Stimulated activated naive CD8-positive, alpha-beta T cell treated with anti-CD3 and anti-CD28 coated beads, Interleukin-15, Interleukin-2, amounts not matched to agents 100 ng/mL and 50 ng/mL, for 24 hours (primary cell): ENCODE results near the gene SGK2.

ENCODE experiments used
- H3K27ac Mint-ChIP-seq: one replicate; pipeline ENCODE4 v1.8.0; 2021; ENCODE audit warnings: mild to moderate bottlenecking, mixed read lengths
- H3K27me3 Mint-ChIP-seq: one replicate; pipeline ENCODE4 v1.8.0; 2021; ENCODE audit warnings: mixed read lengths
- H3K36me3 Mint-ChIP-seq: one replicate; pipeline ENCODE4 v1.8.0; 2021; ENCODE audit warnings: low read depth, mixed read lengths
- H3K4me1 Mint-ChIP-seq: one replicate; pipeline ENCODE4 v1.8.0; 2021; ENCODE audit warnings: low read depth, mixed read lengths
- H3K4me3 Mint-ChIP-seq: one replicate; pipeline ENCODE4 v1.8.0; 2021; ENCODE audit warnings: mild to moderate bottlenecking, mixed read lengths
- H3K9me3 Mint-ChIP-seq: one replicate; pipeline ENCODE4 v1.8.0; 2021; ENCODE audit warnings: mixed read lengths

SGK2 gene

DNA sequence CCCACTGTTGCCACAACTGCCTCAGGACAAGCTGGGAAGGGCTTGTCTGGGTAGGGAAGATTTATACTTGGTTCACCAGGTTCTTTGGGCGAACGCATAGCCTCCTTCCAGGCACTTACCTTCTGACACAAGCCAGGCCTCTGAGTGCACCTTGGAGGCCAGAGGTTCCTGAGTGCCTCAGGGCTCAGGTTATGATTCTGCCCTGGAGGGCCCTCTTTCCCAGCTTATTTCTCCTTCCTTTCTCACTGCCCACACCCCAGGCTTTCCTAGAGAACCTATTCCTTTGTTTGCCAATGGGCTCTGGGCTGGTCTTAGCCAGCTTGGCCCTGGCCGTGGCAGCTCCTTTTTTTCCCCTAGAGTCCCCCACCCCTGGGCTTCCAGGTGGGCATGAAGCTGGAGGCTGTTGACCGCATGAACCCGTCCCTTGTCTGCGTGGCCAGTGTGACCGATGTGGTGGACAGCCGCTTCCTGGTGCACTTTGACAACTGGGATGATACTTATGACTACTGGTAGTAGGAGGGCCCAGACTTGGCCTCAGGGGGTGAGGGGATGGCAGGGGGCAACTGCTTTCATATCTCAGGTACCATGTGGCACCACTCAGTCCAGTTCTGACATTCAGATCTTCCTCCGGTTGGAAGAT, 26.3 kb upstream of the SGK2 start:
- Mint-ChIP-seq H3K4me1 (peaks cover 4% of the 10 kb centered on the region), H3K36me3 (no peaks in the 10 kb centered on the region), H3K9me3 (no peaks in the 10 kb centered on the region), H3K27ac (no peak overlapping the region), H3K4me3 (no peak overlapping the region), H3K27me3 (no peaks in the 10 kb centered on the region)

DNA sequence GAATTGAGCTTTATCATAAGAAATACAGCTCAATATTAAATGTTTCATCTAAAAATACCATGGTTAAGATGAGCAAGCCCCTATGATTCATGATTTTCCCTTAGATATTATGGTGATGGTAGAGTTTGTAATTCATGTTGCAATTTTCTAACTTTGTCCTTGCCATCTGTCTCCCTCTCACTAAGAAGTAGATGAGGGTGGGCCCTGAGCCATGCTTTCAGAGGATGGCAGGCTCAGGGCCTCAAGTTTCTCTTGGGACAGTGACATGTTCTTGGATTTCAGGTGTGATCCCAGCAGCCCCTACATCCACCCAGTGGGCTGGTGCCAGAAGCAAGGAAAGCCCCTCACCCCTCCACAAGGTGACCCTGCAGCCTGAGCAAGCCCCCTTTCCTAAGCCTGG, 25.8 kb upstream of the SGK2 start:
- no peak overlapping the region for H3K4me3 Mint-ChIP-seq
- no peaks in the 10 kb centered on the region for H3K9me3 Mint-ChIP-seq
- H3K4me1 Mint-ChIP-seq: peaks cover 4% of the 10 kb centered on the region
- no peaks in the 10 kb centered on the region for H3K27me3 Mint-ChIP-seq
- H3K36me3 Mint-ChIP-seq: no peaks in the 10 kb centered on the region
- peak overlapping the region; percentile 15 for H3K27ac Mint-ChIP-seq

DNA sequence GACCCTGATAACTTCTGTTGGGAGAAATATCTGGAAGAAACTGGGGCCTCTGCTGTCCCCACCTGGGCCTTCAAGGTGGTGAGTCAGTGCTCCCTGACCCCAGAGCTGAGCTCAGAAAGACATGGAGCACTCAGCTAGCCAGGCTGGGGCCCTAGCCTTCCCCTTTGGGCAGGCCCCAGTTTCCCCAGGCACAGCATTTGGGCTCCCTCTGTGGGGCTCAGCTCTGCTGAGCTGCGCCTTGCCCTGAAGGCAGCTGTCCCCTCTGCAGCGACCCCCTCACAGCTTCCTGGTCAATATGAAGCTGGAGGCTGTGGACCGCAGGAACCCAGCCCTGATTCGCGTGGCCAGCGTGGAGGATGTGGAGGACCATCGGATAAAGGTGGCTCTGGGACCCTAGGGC, 24.8 kb upstream of the SGK2 start:
- H3K4me3 Mint-ChIP-seq: no peak overlapping the region
- H3K9me3 Mint-ChIP-seq: no peaks in the 10 kb centered on the region
- H3K27ac Mint-ChIP-seq: no peak overlapping the region
- peaks cover 4% of the 10 kb centered on the region for H3K4me1 Mint-ChIP-seq
- no peaks in the 10 kb centered on the region for H3K36me3 Mint-ChIP-seq
- H3K27me3 Mint-ChIP-seq: no peaks in the 10 kb centered on the region

DNA sequence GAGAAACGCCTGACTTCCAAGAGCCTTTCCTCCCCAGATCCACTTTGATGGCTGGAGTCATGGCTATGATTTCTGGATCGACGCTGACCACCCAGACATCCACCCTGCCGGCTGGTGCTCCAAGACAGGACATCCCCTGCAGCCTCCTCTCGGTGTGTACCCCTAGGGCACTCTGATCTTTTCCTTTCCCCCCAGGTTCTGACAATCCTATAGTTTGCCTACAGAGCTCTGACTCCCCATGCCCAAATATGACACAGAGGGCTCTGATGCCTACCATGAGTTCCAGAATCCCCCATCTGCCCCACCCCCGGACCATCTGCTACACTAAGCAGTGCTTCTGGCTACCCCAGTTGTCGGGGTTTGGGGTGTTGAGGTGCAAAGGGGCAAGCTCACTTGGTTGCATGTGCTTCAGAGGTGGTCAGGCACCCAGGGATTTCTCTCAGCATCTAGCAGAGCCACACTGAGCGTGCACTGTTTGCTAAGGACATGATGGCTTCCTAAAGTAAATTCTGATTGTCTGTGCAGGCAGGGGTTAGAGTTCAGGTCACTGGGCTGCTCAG, 24.0 kb upstream of the SGK2 start:
- Mint-ChIP-seq H3K4me3 (no peak overlapping the region), H3K36me3 (no peaks in the 10 kb centered on the region), H3K27ac (no peak overlapping the region), H3K9me3 (no peaks in the 10 kb centered on the region), H3K4me1 (peaks cover 4% of the 10 kb centered on the region), H3K27me3 (no peaks in the 10 kb centered on the region)

DNA sequence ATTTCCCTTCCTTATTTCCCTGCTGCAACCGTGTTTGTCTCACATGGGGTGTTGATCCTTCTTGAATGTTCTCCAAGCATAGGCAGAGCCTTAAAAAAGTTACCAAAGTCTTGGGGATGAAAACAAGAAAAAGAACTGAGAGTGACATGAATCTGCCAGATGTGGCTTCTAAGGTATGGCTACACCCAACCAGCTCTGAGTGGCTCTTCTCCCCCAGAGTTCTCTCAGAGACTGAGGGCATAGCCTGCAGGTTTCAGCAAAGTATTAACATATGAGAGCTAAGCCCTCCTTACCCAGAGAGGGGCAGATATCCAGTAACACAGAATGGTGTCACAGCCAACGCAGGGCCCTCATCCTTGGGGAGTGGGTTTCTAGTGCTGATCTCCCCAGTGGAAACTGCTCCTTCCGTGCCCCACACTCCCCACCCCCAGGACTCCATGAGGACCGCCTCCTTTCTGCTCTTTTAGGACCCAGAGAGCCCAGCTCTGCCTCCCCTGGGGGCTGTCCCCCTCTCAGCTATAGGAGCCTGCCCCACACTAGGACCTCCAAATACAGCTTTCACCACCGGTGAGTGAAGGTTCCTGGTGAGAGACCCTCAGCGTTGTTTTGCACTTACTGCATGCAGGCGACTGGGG, 23.3 kb upstream of the SGK2 start:
- H3K36me3 Mint-ChIP-seq: no peaks in the 10 kb centered on the region
- H3K4me1 Mint-ChIP-seq: peaks cover 4% of the 10 kb centered on the region
- H3K27ac Mint-ChIP-seq: no peak overlapping the region
- no peaks in the 10 kb centered on the region for H3K9me3 Mint-ChIP-seq
- no peaks in the 10 kb centered on the region for H3K27me3 Mint-ChIP-seq
- no peak overlapping the region for H3K4me3 Mint-ChIP-seq

DNA sequence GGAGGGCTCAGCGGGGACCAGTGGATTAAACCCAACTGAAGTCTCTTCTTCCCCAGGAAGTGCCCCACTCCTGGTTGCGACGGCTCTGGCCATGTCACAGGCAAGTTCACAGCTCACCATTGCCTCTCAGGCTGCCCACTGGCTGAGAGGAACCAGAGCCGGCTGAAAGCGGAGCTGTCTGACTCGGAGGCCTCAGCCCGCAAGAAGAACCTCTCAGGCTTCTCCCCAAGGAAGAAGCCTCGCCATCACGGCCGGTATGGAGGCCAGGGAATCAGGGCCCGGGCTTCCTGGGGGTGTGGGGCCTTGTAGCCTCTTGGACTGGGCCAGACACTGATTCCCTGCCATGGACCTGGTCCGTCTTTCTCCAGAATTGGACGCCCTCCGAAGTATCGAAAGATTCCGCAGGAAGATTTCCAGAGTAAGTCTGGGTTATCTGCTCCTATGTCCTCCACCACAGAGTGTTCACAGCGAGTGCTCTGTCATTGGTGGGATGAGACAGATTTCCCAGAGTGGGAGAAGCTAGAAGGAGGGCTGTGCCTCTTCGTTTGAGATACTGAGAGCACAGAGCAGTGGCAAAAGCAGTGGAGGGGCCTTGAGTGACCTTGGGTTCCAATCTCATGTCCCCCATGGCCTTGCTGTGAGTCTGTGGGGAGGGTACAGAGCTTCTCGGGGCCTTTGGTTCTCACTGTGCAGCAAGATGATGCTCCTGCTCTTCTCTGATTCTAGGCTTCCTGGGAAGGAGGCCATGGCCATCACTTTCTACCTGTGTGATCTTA, 22.6 kb upstream of the SGK2 start:
- Mint-ChIP-seq H3K9me3 (no peaks in the 10 kb centered on the region), H3K27ac (no peak overlapping the region), H3K36me3 (no peaks in the 10 kb centered on the region), H3K4me3 (no peak overlapping the region), H3K4me1 (peaks cover 4% of the 10 kb centered on the region), H3K27me3 (no peaks in the 10 kb centered on the region)

DNA sequence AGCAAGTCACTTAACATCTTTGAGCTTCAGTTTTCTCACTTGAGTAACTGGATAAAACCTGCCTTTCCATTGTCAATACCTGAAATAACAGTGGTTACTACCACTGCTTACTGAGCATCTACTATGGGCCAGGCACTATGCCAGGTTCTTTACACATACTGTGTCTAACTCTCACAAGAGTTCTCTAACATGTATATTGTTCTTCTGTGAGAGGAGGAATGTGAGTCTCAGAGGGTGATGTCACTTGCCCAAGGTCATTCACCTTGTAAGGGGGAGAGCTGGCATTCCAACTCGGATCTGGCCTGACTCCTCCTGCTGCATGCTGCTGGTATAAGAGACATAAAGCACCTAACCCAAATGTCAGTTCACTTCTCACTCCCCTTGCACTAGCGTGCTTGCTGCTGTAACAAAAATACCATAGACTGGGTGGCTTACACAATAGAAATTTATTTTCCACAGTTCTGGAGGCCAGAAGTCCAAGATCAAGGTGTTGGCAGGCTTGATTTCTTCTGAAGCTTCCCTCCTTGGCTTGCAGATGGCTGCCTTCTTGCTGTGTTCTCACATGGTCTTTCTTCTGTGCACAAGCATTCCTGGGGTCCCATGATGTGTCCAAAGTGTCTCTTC, 21.9 kb upstream of the SGK2 start:
- no peak overlapping the region for H3K27ac Mint-ChIP-seq
- no peaks in the 10 kb centered on the region for H3K9me3 Mint-ChIP-seq
- H3K4me3 Mint-ChIP-seq: no peak overlapping the region
- H3K4me1 Mint-ChIP-seq: peaks cover 4% of the 10 kb centered on the region
- no peaks in the 10 kb centered on the region for H3K36me3 Mint-ChIP-seq
- no peaks in the 10 kb centered on the region for H3K27me3 Mint-ChIP-seq

DNA sequence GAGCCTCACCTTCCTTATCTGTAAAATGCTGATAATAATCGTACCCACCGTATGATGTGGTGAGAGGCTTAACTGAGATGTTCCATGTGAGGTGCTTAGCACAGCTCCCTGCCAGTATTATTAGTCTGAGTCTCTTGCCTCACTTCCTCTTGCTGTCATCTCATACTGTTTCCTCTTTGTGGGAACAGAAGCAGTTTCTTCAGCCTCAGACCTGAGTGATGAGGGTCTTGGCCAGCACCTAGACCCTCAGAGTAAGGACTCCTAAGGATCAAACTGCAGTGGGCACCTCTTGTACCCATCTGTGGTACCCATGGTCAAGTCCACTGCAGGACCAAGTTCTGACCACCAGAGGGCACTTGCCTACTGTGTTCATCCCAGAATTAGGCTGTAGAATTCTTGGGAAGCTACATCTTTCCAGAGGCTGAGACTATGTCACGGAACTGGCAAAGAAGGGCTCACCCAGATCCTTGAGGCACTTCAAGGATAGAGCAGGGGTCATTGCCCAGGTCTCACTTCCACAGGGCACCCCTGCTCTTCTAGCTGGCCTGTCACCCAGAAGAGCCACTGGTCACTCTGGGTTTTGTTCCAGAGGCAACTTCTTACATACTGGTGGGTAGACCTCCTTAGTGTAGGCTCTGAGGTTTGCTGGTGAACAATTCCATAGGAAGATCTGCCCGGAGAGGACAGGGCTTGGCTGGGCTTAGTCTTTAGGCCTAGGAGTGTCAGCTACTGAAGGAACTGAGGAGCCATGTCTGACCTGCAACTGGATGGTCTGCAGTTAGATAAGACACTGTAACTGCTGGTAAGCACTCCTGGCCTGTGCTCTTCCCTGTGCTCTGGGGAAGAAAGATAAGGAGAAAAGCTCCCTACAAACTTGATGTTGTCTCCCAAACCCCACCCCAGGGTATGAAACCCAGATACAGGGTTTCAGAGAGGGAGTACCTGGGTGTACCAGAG, 20.6 kb upstream of the SGK2 start:
- Mint-ChIP-seq H3K27ac (no peak overlapping the region), H3K27me3 (no peaks in the 10 kb centered on the region), H3K4me1 (peaks cover 1% of the 10 kb centered on the region), H3K9me3 (no peaks in the 10 kb centered on the region), H3K36me3 (no peaks in the 10 kb centered on the region), H3K4me3 (no peak overlapping the region)

DNA sequence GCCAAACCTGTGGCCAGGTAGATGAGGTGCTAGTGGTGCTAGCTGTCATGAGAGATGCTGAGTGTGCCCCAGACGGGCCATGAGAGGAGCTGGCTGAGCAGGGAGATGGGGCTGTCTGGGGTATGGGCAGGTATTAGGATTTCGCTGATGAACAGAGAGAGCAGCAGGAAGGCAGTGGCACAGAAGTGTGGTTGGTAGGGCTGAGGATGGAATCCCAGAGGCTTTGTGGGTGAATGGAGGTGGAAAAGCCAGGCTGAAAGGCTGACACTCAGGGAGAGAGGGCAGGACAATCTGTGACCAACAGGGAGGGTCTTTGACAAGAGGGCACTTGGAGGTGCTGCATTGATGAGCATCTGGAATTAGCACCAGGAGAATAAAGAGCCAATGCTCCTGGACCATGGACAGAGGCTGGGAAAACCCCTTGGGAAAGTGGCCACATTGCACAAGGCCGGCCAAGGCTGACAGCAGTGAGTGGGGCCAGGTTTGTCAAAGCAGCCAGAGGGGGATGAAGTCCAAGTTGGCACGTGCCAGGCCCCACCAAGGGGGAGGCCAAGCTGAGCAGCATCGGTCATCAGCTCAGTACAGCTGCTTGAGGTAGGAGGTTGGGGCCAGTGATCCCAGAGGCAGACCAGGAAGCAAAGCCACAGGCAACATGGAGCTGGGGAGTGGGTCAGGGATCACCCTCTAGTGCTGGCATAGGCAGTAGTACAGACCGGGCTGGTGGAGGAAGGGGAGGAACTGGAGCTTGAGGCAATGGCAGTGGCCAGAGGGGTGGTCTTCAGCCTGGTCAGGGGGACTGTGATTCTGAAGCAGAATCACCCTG, 19.7 kb upstream of the SGK2 start:
- Mint-ChIP-seq H3K4me1 (no peaks in the 10 kb centered on the region), H3K9me3 (no peaks in the 10 kb centered on the region), H3K27me3 (no peaks in the 10 kb centered on the region), H3K27ac (no peak overlapping the region), H3K4me3 (no peak overlapping the region), H3K36me3 (no peaks in the 10 kb centered on the region)

DNA sequence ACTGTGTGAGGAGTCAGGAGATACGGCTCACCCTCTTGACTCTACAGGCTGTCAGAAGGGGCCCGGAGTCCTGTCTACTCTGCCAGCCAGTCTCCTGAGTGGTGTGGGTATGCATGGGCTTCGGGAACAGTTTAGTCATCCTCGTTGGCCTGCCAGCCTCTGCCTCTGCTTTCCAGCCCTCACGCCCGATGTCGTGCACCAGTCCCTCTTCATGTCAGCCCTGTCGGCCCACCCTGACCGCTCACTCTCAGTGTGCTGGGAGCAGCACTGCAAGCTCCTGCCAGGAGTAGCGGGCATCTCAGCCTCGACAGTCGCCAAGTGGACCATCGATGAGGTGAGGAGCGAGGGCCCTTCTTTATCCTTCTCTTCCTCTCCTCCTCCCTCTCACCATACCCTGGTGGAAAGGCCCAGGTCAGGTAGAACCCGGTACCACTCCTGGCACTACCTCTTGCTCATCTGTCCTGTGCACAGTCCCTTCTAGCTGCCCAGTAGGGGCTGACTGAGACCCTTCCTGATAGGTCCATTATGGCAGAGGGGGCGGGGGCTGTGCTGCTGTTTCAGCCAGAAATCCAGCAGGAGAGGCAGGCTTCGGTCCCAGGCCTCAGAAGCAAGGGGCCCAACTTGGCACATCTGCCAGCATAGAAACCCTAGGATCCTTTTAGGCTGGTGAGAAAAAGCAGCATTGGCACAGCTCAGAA, 18.7 kb upstream of the SGK2 start:
- Mint-ChIP-seq H3K4me1 (no peaks in the 10 kb centered on the region), H3K27ac (no peak overlapping the region), H3K27me3 (no peaks in the 10 kb centered on the region), H3K9me3 (no peaks in the 10 kb centered on the region), H3K4me3 (no peak overlapping the region), H3K36me3 (no peaks in the 10 kb centered on the region)

DNA sequence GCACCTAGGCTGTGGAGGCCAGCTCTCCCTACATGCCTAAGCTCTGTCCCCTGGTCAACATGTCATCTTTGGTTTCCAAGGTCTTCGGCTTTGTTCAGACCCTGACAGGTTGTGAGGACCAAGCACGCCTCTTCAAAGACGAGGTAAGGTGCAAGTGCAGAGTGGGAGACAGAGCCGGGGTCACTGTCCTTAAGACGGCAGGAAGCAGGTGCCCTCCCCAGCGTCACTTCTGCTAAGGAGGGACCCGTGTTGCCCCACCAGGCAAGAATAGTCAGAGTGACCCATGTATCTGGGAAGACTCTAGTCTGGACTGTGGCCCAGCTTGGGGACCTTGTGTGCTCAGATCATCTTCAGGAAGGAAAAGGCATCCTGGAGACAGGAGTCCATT, 18.2 kb upstream of the SGK2 start:
- Mint-ChIP-seq H3K4me3 (no peak overlapping the region), H3K36me3 (no peaks in the 10 kb centered on the region), H3K27me3 (no peaks in the 10 kb centered on the region), H3K9me3 (no peaks in the 10 kb centered on the region), H3K27ac (no peak overlapping the region), H3K4me1 (no peaks in the 10 kb centered on the region)

DNA sequence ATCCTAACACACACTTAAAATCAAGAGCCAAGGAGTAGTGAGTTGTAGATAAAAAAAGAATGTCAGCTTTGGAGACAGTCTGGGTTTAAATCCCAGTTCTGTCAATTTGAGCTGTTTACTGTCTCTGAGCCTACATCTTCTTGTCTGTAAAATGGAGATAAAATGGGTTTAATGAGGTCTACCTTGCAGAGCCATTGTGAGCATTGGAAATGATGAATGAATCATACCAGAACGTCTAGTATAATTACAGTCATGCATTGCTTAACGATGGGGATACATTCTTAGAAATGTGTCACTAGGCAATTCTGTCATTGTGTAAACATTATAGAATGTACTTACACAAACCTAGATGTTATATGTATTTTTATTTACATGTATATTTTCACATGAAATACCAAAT, 17.6 kb upstream of the SGK2 start:
- no peaks in the 10 kb centered on the region for H3K27me3 Mint-ChIP-seq
- H3K4me1 Mint-ChIP-seq: no peaks in the 10 kb centered on the region
- no peaks in the 10 kb centered on the region for H3K36me3 Mint-ChIP-seq
- H3K27ac Mint-ChIP-seq: no peak overlapping the region
- no peak overlapping the region for H3K4me3 Mint-ChIP-seq
- no peaks in the 10 kb centered on the region for H3K9me3 Mint-ChIP-seq

DNA sequence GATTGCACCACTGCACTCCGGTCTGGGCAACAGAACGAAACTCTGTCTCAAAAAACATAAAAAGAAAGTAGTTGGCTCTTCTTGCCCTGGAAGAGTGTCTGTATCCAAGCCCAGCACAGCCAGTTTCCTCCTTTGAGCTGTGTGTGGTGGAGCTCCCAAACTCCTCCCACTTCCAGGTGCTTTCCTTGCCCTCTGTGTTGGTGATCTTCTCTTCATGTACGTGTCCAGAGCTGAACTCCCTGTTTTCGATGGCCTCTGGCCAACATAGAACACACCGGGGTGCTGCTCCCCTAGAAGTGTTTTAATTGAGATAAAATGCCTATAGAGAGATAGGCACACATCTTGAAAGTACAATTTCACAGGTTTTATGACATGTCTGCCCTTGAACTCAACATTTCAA, 16.7 kb upstream of the SGK2 start:
- H3K36me3 Mint-ChIP-seq: peaks cover under 1% of the 10 kb centered on the region
- H3K9me3 Mint-ChIP-seq: no peaks in the 10 kb centered on the region
- no peak overlapping the region for H3K4me3 Mint-ChIP-seq
- no peaks in the 10 kb centered on the region for H3K27me3 Mint-ChIP-seq
- H3K4me1 Mint-ChIP-seq: no peaks in the 10 kb centered on the region
- H3K27ac Mint-ChIP-seq: no peak overlapping the region
